GM12878 (cell line): ENCODE data around the gene WDR12. TPM values are rescaled to one million over a fixed set of nuclear protein-coding genes. Genes with fewer than 3 reads are reported as not detected.
A peak's percentile ranks its signal among the peaks of the same experiment; 100 is the strongest.
"Not testable (repeated sequence)": the region's sequence is repeated elsewhere in the genome, so short reads cannot be mapped to it uniquely, and the experiment has no call there.

Source experiments
- ATAC-seq: fragments of 200-7000 bp; cut with Tn5 transposase; 3 replicates; pipeline ENCODE4 v1.9.1; 2020; ENCODE audit warnings: mild to moderate bottlenecking, moderate library complexity
- BruUV-seq: library from RNA; stranded (reverse); fragments of 400-500 nt; replicated peaks from 2 replicates; lab custom pipeline; 2021; lab: Mats Ljungman, UMichigan
- CTCF ChIA-PET: fragments of 300-600 bp; sonication (Branson Sonifier 250); formaldehyde crosslinking; extraction: SDS; loops from one replicate; lab custom pipeline; 2021; ENCODE audit warnings: inconsistent platforms; lab: Yijun Ruan, JAX
- POLR2A ChIA-PET: fragments of 350-600 bp; formaldehyde crosslinking; extraction: SDS; loops from one replicate; lab custom pipeline; 2021; ENCODE audit warnings: inconsistent platforms; lab: Charles Lee
- RAD21 ChIA-PET: fragments of 300-600 bp; sonication (Branson Sonifier 250); formaldehyde crosslinking; loops from one replicate; lab custom pipeline; 2023; ENCODE audit warnings: antibody characterized with exemption; ENCODE audit not compliant: unreplicated experiment; lab: Charles Lee
- SMC1A ChIA-PET: fragments of 300-600 bp; sonication (Branson Sonifier 250); formaldehyde crosslinking; loops from one replicate; lab custom pipeline; 2023; ENCODE audit not compliant: unreplicated experiment, uncharacterized antibody; lab: Charles Lee
- DNase-seq: peaks from one replicate; pipeline ENCODE4 v3.0.0-alpha.2; 2011; ENCODE audit warnings: low read depth, low spot score
- FAIRE-seq: peaks from 3 replicates; lab custom pipeline; 2011; peaks lifted over from hg19 to GRCh38; lab: Jason Lieb, UNC
- H2AFZ ChIP-seq: 2 replicates; pipeline ENCODE4 v1.6.0; 2011; ENCODE audit warnings: low read depth, low read length, control low read depth; ENCODE audit not compliant: control insufficient read depth
- H3K27ac ChIP-seq: 2 replicates; pipeline ENCODE4 v1.5.1; 2011; ENCODE audit warnings: control low read depth; ENCODE audit not compliant: control insufficient read depth, insufficient read depth
- H3K27me3 ChIP-seq, 2 experiments: replicated peaks in 1 of 2; 2 replicates each; pipeline versions ENCODE4 v1.6.0 to v1.6.1; 2011; ENCODE audit warnings: low read length in 1 of 2; ENCODE audit not compliant: control insufficient read depth in 2 of 2, insufficient read depth in 2 of 2
- H3K36me3 ChIP-seq, 2 experiments: 2 replicates each; pipeline ENCODE4 v1.5.1; 2011; ENCODE audit warnings: low read length in 1 of 2; ENCODE audit not compliant: control insufficient read depth in 2 of 2, insufficient read depth in 2 of 2
- H3K4me1 ChIP-seq: 2 replicates; pipeline ENCODE4 v1.6.1; 2011; ENCODE audit warnings: mild to moderate bottlenecking, low read length, moderate library complexity, mixed read lengths; ENCODE audit not compliant: control insufficient read depth, insufficient read depth
- H3K4me2 ChIP-seq: 2 replicates; pipeline ENCODE4 v1.6.0; 2011; ENCODE audit warnings: control low read depth; ENCODE audit not compliant: control insufficient read depth, insufficient read depth
- H3K4me3 ChIP-seq: fragments of 200-600 bp; sonication (generic); 2 replicates; pipeline ENCODE4 v1.5.1; 2016
- H3K79me2 ChIP-seq: 2 replicates; pipeline ENCODE4 v1.6.0; 2011; ENCODE audit warnings: low read length; ENCODE audit not compliant: control insufficient read depth, insufficient read depth
- H3K9ac ChIP-seq: 2 replicates; pipeline ENCODE4 v1.8.0; 2011; ENCODE audit warnings: low read length, control low read depth, mixed read lengths; ENCODE audit not compliant: control insufficient read depth, insufficient read depth
- H3K9me3 ChIP-seq: replicated peaks from 3 replicates; pipeline ENCODE4 v1.5.1; 2011; ENCODE audit warnings: mild to moderate bottlenecking, low read length; ENCODE audit not compliant: control insufficient read depth, insufficient read depth
- H4K20me1 ChIP-seq: 2 replicates; pipeline ENCODE4 v1.6.0; 2011; ENCODE audit not compliant: control insufficient read depth, insufficient read depth
- CHD1 ChIP-seq: IDR thresholded peaks from 2 replicates; pipeline ENCODE4 v1.6.1; 2012; ENCODE audit warnings: low read depth, low read length, improper control_type of control experiment
- LARP7 ChIP-seq: fragments of 450-650 bp; IDR thresholded peaks from 2 replicates; pipeline ENCODE4 v1.6.1; 2017; ENCODE audit warnings: mild to moderate bottlenecking
- SMC3 ChIP-seq: IDR thresholded peaks from 2 replicates; pipeline ENCODE4 v1.6.1; 2011; ENCODE audit warnings: low read length, improper control_type of control experiment, borderline replicate concordance
- ZNF207 ChIP-seq: fragments of 450-650 bp; IDR thresholded peaks from 2 replicates; pipeline ENCODE4 v1.6.1; 2014; ENCODE audit warnings: antibody characterized with exemption, mild to moderate bottlenecking, borderline replicate concordance
- ZNF24 ChIP-seq: fragments of 450-650 bp; IDR thresholded peaks from 2 replicates; pipeline ENCODE4 v1.6.1; 2017; ENCODE audit warnings: antibody characterized with exemption, mild to moderate bottlenecking
- WGBS: methylation state at CpG from one replicate; pipeline ENCODE4 v1.1.6; 2016; ENCODE audit warnings: low lambda C conversion rate; ENCODE audit not compliant: insufficient replicate concordance, insufficient coverage; ENCODE audit errors: missing lambda C conversion rate; 5-methylcytosine and 5-hydroxymethylcytosine counted together
- in situ Hi-C: fragments of 300-500 bp; cut with MboI; formaldehyde crosslinking; loops from 9 replicates; pipeline ENCODE4 v1.14.3; 2018; ENCODE audit warnings: mixed read lengths
- intact Hi-C: fragments of 100-400 bp; cut with micrococcal nuclease; formaldehyde crosslinking; loops from one replicate; pipeline ENCODE4 v1.14.2; 2022; ENCODE audit not compliant: unreplicated experiment
- polyA plus RNA-seq, 11 experiments: library from polyadenylated mRNA; depleted of rRNA in 4 of 11; unstranded in 6 of 11; stranded (reverse) in 5 of 11; fragments of >200 nt; fragmentation: Nextera tagmentation in 4 of 11; fragmentation: Illumina TruSeq in 1 of 11; extraction: Ambion mirVana in 4 of 11; extraction: Trizol in 1 of 11; gene quantifications; 1 replicate in 1 of 11; 2 replicates in 10 of 11; pipeline versions ENCODE4 v1.2.1 to v1.2.3, GENCODE V29; 2011 to 2016; ENCODE audit warnings: inconsistent platforms in 2 of 11, missing spikeins in 2 of 11, low read depth in 1 of 11
- total RNA-seq, 4 experiments: library from RNA; depleted of rRNA in 3 of 4; stranded (reverse); fragments of >200 nt in 3 of 4; fragmentation: Illumina TruSeq in 1 of 4; extraction: Trizol in 1 of 4; gene quantifications; 2 replicates each; pipeline versions ENCODE4 v1.2.1 to v1.2.3, GENCODE V29; 2013 to 2021
- TF ChIP-seq, protein P1 (sequence below): fragments of 450-650 bp; IDR thresholded peaks from 2 replicates; pipeline ENCODE4 v1.6.1; 2017; ENCODE audit warnings: borderline replicate concordance

The WDR12 gene
- total and polyA plus RNA-seq, 10 of the 15 experiments (the other 5 are each of a cell fraction or from before 2014, with no cell fraction given) = 52.9 to 256 (median 108) TPM

- H3K9ac ChIP-seq, H2AFZ ChIP-seq, in situ Hi-C loops, DNase-seq, H3K4me1 ChIP-seq, FAIRE-seq, H3K27ac ChIP-seq, H3K9me3 ChIP-seq, H3K36me3 ChIP-seq, RAD21 ChIA-PET, CTCF ChIA-PET, POLR2A ChIA-PET, ATAC-seq, H3K4me2 ChIP-seq, H3K4me3 ChIP-seq, intact Hi-C loops, H3K27me3 ChIP-seq, H4K20me1 ChIP-seq: not testable (repeated sequence)
- peaks cover 33% of the 10 kb centered on the region for H3K79me2 ChIP-seq
- 0 out of 2 replicates have a peak, but pooled peaks have one; percentile 12 for TF ChIP-seq ZNF24
- BruUV-seq = TSS peak; percentile 25
- SMC1A ChIA-PET = interaction anchor here (0.8 to 1.7 kb wide), 2 partner anchors 16 to 35 kb away, joined by 3 to 4 read pairs; no protein-coding TSS in a partner anchor
These were observed 6.0 kb downstream of the WDR12 start for GRCh38 chr2:202905507-202905906.

- intact Hi-C loops = no loop called here
- POLR2A ChIA-PET = no interaction called here
- 97% methylated on average over 7 of the region's 7 CpGs for WGBS
These were observed 26.3 kb downstream of the WDR12 start for GRCh38 chr2:202885190-202885589.

More at GRCh38 chr2:202885190-202885589, 26.3 kb downstream of the WDR12 start:
- Histone ChIP-seq H3K79me2 (no peaks in the 10 kb centered on the region), H3K9ac (no peak overlapping the region), H2AFZ (no peak overlapping the region), H3K27me3 (no peaks in the 10 kb centered on the region), H3K4me1 (no peaks in the 10 kb centered on the region), H3K4me2 (no peak overlapping the region), H3K4me3 (no peak overlapping the region), H3K9me3 (no peaks in the 10 kb centered on the region), H3K27ac (no peak overlapping the region), H4K20me1 (no peaks in the 10 kb centered on the region), H3K36me3 (peaks cover 5 to 19% of the 10 kb centered on the region in 2 experiments)
- ChIA-PET RAD21 (no interaction called here), SMC1A (no interaction called here), CTCF (no interaction called here)
- no peak for DNase-seq
- FAIRE-seq = no peak
- in situ Hi-C loops = no loop called here
- no TSS peak for BruUV-seq
- no peak for TF ChIP-seq CHD1
- TF ChIP-seq SMC3 = no peak
- TF ChIP-seq, protein P1, sequence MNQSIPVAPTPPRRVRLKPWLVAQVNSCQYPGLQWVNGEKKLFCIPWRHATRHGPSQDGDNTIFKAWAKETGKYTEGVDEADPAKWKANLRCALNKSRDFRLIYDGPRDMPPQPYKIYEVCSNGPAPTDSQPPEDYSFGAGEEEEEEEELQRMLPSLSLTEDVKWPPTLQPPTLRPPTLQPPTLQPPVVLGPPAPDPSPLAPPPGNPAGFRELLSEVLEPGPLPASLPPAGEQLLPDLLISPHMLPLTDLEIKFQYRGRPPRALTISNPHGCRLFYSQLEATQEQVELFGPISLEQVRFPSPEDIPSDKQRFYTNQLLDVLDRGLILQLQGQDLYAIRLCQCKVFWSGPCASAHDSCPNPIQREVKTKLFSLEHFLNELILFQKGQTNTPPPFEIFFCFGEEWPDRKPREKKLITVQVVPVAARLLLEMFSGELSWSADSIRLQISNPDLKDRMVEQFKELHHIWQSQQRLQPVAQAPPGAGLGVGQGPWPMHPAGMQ = no peak
- no peak for TF ChIP-seq LARP7
- TF ChIP-seq ZNF207 = no peak
- ATAC-seq = no peak
